Upper lobe of left lung (tissue), 6 donors: Measurements from ENCODE around the gene IDH3A. TPM values are rescaled to one million over a fixed set of nuclear protein-coding genes. Genes with fewer than 3 reads are reported as not detected.

Experiments
- ATAC-seq, 2 donors: fragments of 200-7000 bp; cut with Tn5 transposase; one replicate each; pipeline ENCODE4 v1.9.1; 2022; ENCODE audit warnings: mild to moderate bottlenecking in 2 of 2, moderate library complexity in 2 of 2; ENCODE audit not compliant: low FRiP score in 2 of 2
- DNase-seq, 2 donors: peaks; one replicate each; pipeline ENCODE4 v3.0.0-alpha.2; 2019 to 2020
- H3K27ac ChIP-seq, 4 donors: fragments of 200-600 bp; sonication (generic); one replicate each; pipeline ENCODE4 v1.5.1; 2016 to 2019
- H3K27me3 ChIP-seq, 4 donors: fragments of 200-600 bp; sonication (generic); one replicate each; pipeline ENCODE4 v1.5.1; 2017 to 2019
- H3K36me3 ChIP-seq, 4 donors: fragments of 200-600 bp; sonication (generic); one replicate each; pipeline ENCODE4 v1.5.1; 2016 to 2019
- H3K4me1 ChIP-seq, 4 donors: fragments of 200-600 bp; sonication (generic); one replicate each; pipeline ENCODE4 v1.5.1; 2018 to 2019
- H3K4me3 ChIP-seq, 4 donors: fragments of 200-600 bp; sonication (generic); one replicate each; pipeline ENCODE4 v1.5.1; 2017 to 2019; ENCODE audit warnings: mild to moderate bottlenecking in 2 of 4, moderate library complexity in 1 of 4
- H3K9me3 ChIP-seq, 4 donors: fragments of 200-600 bp; sonication (generic); one replicate each; pipeline ENCODE4 v1.5.1; 2018 to 2019
- EP300 ChIP-seq, 4 donors: sonication (generic); formaldehyde crosslinking; IDR thresholded peaks; one replicate each; pipeline ENCODE4 v1.5.1; 2017; ENCODE audit warnings: antibody characterized with exemption in 4 of 4, control low read depth in 2 of 4
- POLR2A ChIP-seq, 4 donors: fragments of 450-650 bp; IDR thresholded peaks; one replicate each; pipeline ENCODE4 v1.5.1; 2016 to 2017; ENCODE audit warnings: antibody characterized with exemption in 4 of 4, mild to moderate bottlenecking in 2 of 4
- POLR2AphosphoS5 ChIP-seq, 2 donors: sonication (generic); formaldehyde crosslinking; IDR thresholded peaks; one replicate each; pipeline ENCODE4 v1.5.1; 2017; ENCODE audit warnings: antibody characterized with exemption in 2 of 2
- WGBS, 2 donors: methylation state at CpG; one replicate each; pipeline ENCODE4 v1.1.5; 2017 to 2018; 5-methylcytosine and 5-hydroxymethylcytosine counted together
- total RNA-seq, 6 donors: library from RNA; depleted of rRNA in 4 of 6; stranded (reverse); fragments of >200 nt in 4 of 6; gene quantifications; one replicate each; pipeline versions ENCODE4 v1.1.0 to v1.2.1, GENCODE V29; 2016 to 2021
- TF ChIP-seq, protein P1 (sequence below), 6 experiments: fragments of 450-650 bp in 4 of 6; fragments of 200-600 bp in 2 of 6; sonication (generic) in 2 of 6; IDR thresholded peaks; one replicate each; pipeline ENCODE4 v1.5.1; 2016 to 2019; ENCODE audit warnings: antibody characterized with exemption in 6 of 6
- donor health status: DM: no; HTN: no; CAD: no; lungs with moderate emphysema.
- donor health status: DM: no; HTN: yes; CAD: no; lungs with severe emphysema.

IDH3A gene
- total RNA-seq, 6 donors from 2014 or later = 17.5 to 80.1 (median 48.2) TPM

DNA sequence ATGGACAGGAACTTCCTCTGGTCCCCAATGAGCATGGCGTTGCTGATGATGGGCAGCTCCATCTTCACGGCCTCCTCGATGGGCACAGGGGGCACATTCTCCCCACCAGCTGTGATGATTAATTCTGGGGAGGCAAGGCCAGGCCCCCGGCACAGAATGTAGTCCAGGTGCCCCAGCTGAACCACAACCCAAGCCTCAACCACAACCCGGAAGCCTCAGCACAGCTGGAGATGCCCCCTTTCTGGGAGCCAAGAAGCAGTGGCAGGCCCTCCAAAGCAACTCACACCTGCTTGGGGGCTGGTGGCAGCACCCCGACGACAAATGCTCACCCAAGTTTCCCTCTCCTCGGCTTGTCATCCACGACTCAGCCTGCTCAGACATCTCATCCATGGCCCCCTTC is 25.2 kb downstream of the IDH3A start:
- H3K27ac ChIP-seq = no peak overlapping the region
- no peak for ATAC-seq
- TF ChIP-seq POLR2AphosphoS5 (IDR thresholded peaks at IDR 0.05) (no peak), POLR2A (IDR thresholded peaks at IDR 0.05) (no peak), EP300 (IDR thresholded peaks at IDR 0.05) (no peak)
- TF ChIP-seq, protein P1, sequence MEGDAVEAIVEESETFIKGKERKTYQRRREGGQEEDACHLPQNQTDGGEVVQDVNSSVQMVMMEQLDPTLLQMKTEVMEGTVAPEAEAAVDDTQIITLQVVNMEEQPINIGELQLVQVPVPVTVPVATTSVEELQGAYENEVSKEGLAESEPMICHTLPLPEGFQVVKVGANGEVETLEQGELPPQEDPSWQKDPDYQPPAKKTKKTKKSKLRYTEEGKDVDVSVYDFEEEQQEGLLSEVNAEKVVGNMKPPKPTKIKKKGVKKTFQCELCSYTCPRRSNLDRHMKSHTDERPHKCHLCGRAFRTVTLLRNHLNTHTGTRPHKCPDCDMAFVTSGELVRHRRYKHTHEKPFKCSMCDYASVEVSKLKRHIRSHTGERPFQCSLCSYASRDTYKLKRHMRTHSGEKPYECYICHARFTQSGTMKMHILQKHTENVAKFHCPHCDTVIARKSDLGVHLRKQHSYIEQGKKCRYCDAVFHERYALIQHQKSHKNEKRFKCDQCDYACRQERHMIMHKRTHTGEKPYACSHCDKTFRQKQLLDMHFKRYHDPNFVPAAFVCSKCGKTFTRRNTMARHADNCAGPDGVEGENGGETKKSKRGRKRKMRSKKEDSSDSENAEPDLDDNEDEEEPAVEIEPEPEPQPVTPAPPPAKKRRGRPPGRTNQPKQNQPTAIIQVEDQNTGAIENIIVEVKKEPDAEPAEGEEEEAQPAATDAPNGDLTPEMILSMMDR (IDR thresholded peaks at IDR 0.05) = no peak
- 64 to 75% methylated on average over 5 to 9 of the region's 9 CpGs for WGBS, 2 donors
- H3K4me1 ChIP-seq = no peaks in the 10 kb centered on the region
- H3K4me3 ChIP-seq = no peak overlapping the region
- H3K9me3 ChIP-seq = no peaks in the 10 kb centered on the region
- no peak for DNase-seq
- peaks cover 13 to 33% (median 26%) of the 10 kb centered on the region in 4 donors for H3K36me3 ChIP-seq
- no peaks in the 10 kb centered on the region for H3K27me3 ChIP-seq

GRCh38 chr15:78175330-78175729 is 26.2 kb downstream of the IDH3A start:
- H3K27ac ChIP-seq = no peak overlapping the region
- ATAC-seq (no peak), DNase-seq (peak in 1 of 2 donors; percentile 40)
- no peaks in the 10 kb centered on the region for H3K4me1 ChIP-seq
- TF ChIP-seq EP300 (IDR thresholded peaks at IDR 0.05) = no peak
- TF ChIP-seq, protein P1 (IDR thresholded peaks at IDR 0.05) = no peak
- no peak for TF ChIP-seq POLR2AphosphoS5 (IDR thresholded peaks at IDR 0.05)
- no peaks in the 10 kb centered on the region for H3K27me3 ChIP-seq
- WGBS, 2 donors = 37% methylated on average over 2 of the region's 2 CpGs; no CpG with 5 or more reads in 1 of the 2 donors
- H3K9me3 ChIP-seq = no peaks in the 10 kb centered on the region
- H3K36me3 ChIP-seq = peaks cover 8 to 23% (median 18%) of the 10 kb centered on the region in 4 donors
- H3K4me3 ChIP-seq = no peak overlapping the region

DNA sequence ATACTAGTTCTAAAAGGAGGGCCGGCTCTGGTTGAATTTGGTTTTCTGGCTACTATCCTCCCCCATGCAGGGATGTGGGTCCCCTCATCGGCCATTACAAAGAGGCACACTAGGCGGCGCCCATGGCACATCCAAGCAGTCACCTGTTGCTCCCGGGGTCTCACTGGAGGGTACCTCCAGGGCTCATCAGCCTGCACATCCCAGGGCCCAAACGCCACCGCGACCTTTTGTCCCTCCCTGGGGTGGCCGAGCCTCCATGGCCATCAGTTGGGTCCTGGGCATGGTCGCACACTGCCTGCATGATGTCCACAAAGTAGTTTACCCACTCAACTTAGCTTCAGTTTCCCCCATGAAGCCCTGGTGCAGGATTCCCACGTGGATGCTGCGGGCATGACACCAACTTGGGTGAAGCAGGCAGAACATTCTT is 28.3 kb downstream of the IDH3A start:
- Histone ChIP-seq H3K4me1 (no peaks in the 10 kb centered on the region), H3K36me3 (peaks cover 0 to 4% (median 3%) of the 10 kb centered on the region in 4 donors), H3K9me3 (no peaks in the 10 kb centered on the region), H3K4me3 (no peak overlapping the region), H3K27me3 (no peaks in the 10 kb centered on the region), H3K27ac (no peak overlapping the region)
- DNase-seq (peak in 1 of 2 donors; percentile 42), ATAC-seq (no peak)
- 32 to 39% methylated on average over 3 to 12 of the region's 12 CpGs for WGBS, 2 donors
- no peak for TF ChIP-seq EP300 (IDR thresholded peaks at IDR 0.05)
- TF ChIP-seq, protein P1 (IDR thresholded peaks at IDR 0.05) = peak in 4 of 6 experiments; percentile 14 to 45 (median 32)
- no peak for TF ChIP-seq POLR2A (IDR thresholded peaks at IDR 0.05)
- TF ChIP-seq POLR2AphosphoS5 (IDR thresholded peaks at IDR 0.05) = no peak

DNA sequence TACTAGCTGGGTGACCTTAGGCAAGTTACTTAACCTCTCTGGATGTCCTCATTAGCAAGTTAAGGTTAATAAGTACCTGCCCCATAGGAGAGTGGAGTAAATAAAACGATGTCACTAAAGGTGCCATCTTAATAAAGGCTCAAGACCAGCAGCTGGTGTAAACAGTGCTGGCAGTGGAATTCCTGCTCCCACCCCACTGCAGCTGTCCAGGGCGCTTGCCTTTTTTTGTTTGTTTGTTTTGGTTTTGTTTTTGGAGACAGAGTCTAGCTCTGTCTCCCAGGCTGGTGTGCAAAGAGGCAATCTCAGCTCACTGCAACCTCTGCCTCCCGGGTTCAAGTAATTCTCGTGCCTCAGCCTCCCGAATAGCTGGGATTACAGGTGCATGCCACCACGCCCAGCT is 28.9 kb downstream of the IDH3A start:
- no peaks in the 10 kb centered on the region for H3K27me3 ChIP-seq
- H3K4me3 ChIP-seq = no peak overlapping the region
- H3K36me3 ChIP-seq = no peaks in the 10 kb centered on the region
- ATAC-seq (no peak), DNase-seq (no peak)
- TF ChIP-seq POLR2A (IDR thresholded peaks at IDR 0.05) (no peak), POLR2AphosphoS5 (IDR thresholded peaks at IDR 0.05) (no peak), EP300 (IDR thresholded peaks at IDR 0.05) (no peak)
- TF ChIP-seq, protein P1 (IDR thresholded peaks at IDR 0.05) = no peak
- no peaks in the 10 kb centered on the region for H3K4me1 ChIP-seq
- no peak overlapping the region for H3K27ac ChIP-seq
- no peaks in the 10 kb centered on the region for H3K9me3 ChIP-seq
- 79 to 83% methylated on average over 6 of the region's 6 CpGs for WGBS, 2 donors

- DNase-seq = peak in 1 of 2 donors; percentile 13
- WGBS, 2 donors = 63 to 87% methylated on average over 5 to 10 of the region's 12 CpGs
- H3K4me1 ChIP-seq = no peaks in the 10 kb centered on the region
- no peak for ATAC-seq
- no peak overlapping the region for H3K4me3 ChIP-seq
- TF ChIP-seq POLR2A (IDR thresholded peaks at IDR 0.05) = no peak
- TF ChIP-seq, protein P1 (IDR thresholded peaks at IDR 0.05) = no peak
- TF ChIP-seq EP300 (IDR thresholded peaks at IDR 0.05) = no peak
- TF ChIP-seq POLR2AphosphoS5 (IDR thresholded peaks at IDR 0.05) = no peak
- H3K27ac ChIP-seq = no peak overlapping the region
- no peaks in the 10 kb centered on the region for H3K27me3 ChIP-seq
- H3K36me3 ChIP-seq = no peaks in the 10 kb centered on the region
- H3K9me3 ChIP-seq = no peaks in the 10 kb centered on the region
Measured at GRCh38 chr15:78179286-78179840, 30.2 kb downstream of the IDH3A start.
